Measurements from ENCODE around the gene GLIS2. TPM values are rescaled to one million over a fixed set of nuclear protein-coding genes. Genes with fewer than 3 reads are reported as not detected.

Gene GLIS2
- total RNA-seq, 1 experiment from 2014 or later, result 18.2 TPM

DNA sequence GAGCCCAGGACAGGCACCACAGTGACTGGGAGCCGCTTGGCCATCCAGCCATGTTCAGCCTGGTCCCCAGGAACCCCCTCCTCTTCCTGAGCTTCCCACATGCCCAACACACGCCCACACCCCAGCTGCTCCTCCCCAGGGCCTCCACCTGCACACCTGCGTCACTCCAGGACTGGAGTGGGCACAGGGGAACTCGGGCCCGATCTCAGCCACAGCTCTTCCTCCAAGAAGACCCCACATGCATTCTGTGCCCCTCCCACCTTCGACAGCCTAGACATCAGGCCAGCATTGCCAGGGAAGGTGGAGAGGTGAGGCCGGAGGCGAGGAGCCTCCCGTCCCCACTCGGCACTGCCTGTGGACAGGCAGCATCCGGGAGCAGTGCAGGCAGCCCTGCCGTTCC, 49.7 kb downstream of the GLIS2 start:
- no peaks in the 10 kb centered on the region for H4K20me1 ChIP-seq (ENCODE audit: insufficient read depth)
- intact Hi-C loops (cut with micrococcal nuclease), result no loop called here
- POLR2A ChIA-PET, result no interaction called here
- H3K4me2 ChIP-seq (ENCODE audit: low read length), result no peak overlapping the region
- no peaks in the 10 kb centered on the region for H3K27me3 ChIP-seq (ENCODE audit: insufficient read depth, low read length)
- TF ChIP-seq TCF7L2 (IDR thresholded peaks at IDR 0.05; ENCODE audit: borderline replicate concordance, extremely low read depth, insufficient read depth, insufficient read length) (no peak), ATF3 (IDR thresholded peaks at IDR 0.05) (no peak), EZH2phosphoT487 (IDR thresholded peaks at IDR 0.05; ENCODE audit: borderline replicate concordance) (no peak), EZH2 (IDR thresholded peaks at IDR 0.05) (no peak), YY1 (IDR thresholded peaks at IDR 0.05; ENCODE audit: extremely low read depth, insufficient replicate concordance, low read depth, low read length) (no peak), SIN3A (IDR thresholded peaks at IDR 0.05; ENCODE audit: low read depth) (no peak), RAD21 (IDR thresholded peaks at IDR 0.05; ENCODE audit: low read depth) (no peak), ZBTB33 (IDR thresholded peaks at IDR 0.05; ENCODE audit: extremely low read depth, insufficient replicate concordance, low read length) (no peak), MAX (IDR thresholded peaks at IDR 0.05) (no peak), EGR1 (IDR thresholded peaks at IDR 0.05; ENCODE audit: low read depth) (no peak), JUND (IDR thresholded peaks at IDR 0.05) (no peak), REST (IDR thresholded peaks at IDR 0.05; ENCODE audit: low read depth) (no peak)
- H3K4me3 ChIP-seq (replicated peaks in 1 of 2; ENCODE audit: low read depth in 1 of 2, low read length in 2 of 2), result no peak overlapping the region
- no peak overlapping the region for H3K27ac ChIP-seq (ENCODE audit: low read depth, low read length)
- CTCF ChIA-PET, result interaction anchor here (1.0 kb wide), 1 partner anchor 14 kb away, joined by 3 read pairs; no protein-coding TSS in a partner anchor
- RAD21 ChIA-PET (ENCODE audit: low non-redundant PET in 1 of 2, low total read pairs in 2 of 2, uncharacterized antibody in 2 of 2, unreplicated experiment in 2 of 2), result no interaction called here
- no peak overlapping the region for H2AFZ ChIP-seq (ENCODE audit: low read depth, low read length, poor library complexity, severe bottlenecking)
- H3K9me2 ChIP-seq (ENCODE audit: insufficient read depth), result no peaks in the 10 kb centered on the region
- peaks cover 11 to 36% of the 10 kb centered on the region in 2 experiments for H3K4me1 ChIP-seq (ENCODE audit: control insufficient read depth in 1 of 2, insufficient read depth in 2 of 2, low read length in 2 of 2)
- no TSS peak for BruUV-seq (replicated peaks)
- no peaks in the 10 kb centered on the region for H3K79me2 ChIP-seq (ENCODE audit: insufficient read depth, low read length)
- H3K9ac ChIP-seq (ENCODE audit: low read length), result no peak overlapping the region
- DNase-seq (ENCODE audit: low read depth, low spot score) (no peak), ATAC-seq (no peak)
- H3K9me3 ChIP-seq (ENCODE audit: control insufficient read depth in 1 of 2, insufficient read depth in 1 of 2, low read depth in 1 of 2, low read length in 2 of 2), result no peaks in the 10 kb centered on the region
- H3K36me3 ChIP-seq (ENCODE audit: control insufficient read depth in 1 of 2, insufficient read depth in 2 of 2, low read length in 2 of 2), result no peaks in the 10 kb centered on the region
